ENCODE data around the gene CSNK2B. TPM values are rescaled to one million over a fixed set of nuclear protein-coding genes. Genes with fewer than 3 reads are reported as not detected.

The CSNK2B gene
- total RNA-seq, 2 donors from 2014 or later: 98.2 to 100 TPM

DNA sequence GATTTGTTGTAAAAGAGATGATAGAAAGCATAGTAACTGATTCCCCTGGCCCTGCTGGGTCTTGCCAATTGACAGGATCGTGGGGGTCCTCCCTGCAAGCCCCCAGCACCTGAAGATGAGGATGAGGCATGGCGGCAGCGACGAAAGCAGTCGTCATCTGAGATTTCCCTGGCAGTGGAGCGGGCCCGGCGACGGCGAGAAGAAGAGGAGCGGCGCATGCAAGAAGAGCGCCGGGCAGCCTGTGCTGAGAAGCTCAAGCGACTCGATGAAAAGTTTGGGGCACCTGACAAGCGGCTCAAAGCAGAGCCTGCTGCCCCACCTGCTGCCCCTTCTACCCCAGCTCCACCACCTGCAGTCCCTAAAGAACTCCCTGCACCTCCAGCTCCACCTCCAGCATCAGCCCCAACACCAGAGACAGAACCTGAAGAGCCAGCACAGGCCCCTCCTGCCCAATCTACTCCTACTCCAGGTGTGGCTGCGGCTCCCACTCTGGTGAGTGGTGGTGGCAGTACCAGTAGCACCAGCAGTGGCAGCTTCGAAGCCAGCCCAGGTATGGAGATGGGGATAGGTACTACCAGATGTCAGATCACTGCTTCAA lies 38.1 kb upstream of the CSNK2B start:
- intact Hi-C loops (cut with DNase I): no loop called here
- peaks cover 31 to 77% of the 10 kb centered on the region in 2 donors for H3K36me3 ChIP-seq (replicated peaks in 1 of 2; ENCODE audit: insufficient read depth in 1 of 2, low read depth in 2 of 2)
- no peaks in the 10 kb centered on the region for H3K9me3 ChIP-seq
- H3K27me3 ChIP-seq: no peaks in the 10 kb centered on the region
- H3K4me3 ChIP-seq: no peak overlapping the region
- TF ChIP-seq POLR2A (IDR thresholded peaks at IDR 0.05): no peak
- TF ChIP-seq, protein P1, sequence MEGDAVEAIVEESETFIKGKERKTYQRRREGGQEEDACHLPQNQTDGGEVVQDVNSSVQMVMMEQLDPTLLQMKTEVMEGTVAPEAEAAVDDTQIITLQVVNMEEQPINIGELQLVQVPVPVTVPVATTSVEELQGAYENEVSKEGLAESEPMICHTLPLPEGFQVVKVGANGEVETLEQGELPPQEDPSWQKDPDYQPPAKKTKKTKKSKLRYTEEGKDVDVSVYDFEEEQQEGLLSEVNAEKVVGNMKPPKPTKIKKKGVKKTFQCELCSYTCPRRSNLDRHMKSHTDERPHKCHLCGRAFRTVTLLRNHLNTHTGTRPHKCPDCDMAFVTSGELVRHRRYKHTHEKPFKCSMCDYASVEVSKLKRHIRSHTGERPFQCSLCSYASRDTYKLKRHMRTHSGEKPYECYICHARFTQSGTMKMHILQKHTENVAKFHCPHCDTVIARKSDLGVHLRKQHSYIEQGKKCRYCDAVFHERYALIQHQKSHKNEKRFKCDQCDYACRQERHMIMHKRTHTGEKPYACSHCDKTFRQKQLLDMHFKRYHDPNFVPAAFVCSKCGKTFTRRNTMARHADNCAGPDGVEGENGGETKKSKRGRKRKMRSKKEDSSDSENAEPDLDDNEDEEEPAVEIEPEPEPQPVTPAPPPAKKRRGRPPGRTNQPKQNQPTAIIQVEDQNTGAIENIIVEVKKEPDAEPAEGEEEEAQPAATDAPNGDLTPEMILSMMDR (IDR thresholded peaks at IDR 0.05): no peak
- H3K4me1 ChIP-seq: peaks cover 2% of the 10 kb centered on the region
- WGBS, 2 donors: 95 to 98% methylated on average over 17 to 19 of the region's 19 CpGs
- ATAC-seq: no peak
- DNase-seq: no peak
- no peak overlapping the region for H3K27ac ChIP-seq

DNA sequence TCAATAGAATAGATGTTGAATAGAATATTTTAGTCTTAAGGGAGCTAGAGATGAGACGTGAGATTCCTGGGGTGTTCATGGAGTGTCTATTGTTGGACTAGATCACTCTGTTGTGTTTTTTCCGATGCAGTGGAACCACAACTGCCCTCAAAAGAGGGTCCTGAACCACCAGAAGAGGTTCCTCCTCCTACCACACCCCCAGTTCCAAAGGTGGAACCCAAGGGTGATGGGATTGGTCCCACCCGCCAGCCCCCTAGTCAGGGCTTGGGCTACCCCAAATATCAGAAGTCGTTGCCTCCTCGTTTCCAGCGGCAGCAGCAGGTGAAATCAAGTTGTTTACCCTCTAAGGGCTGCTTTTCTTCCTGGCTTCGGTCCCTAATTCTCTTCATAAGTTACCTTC lies 36.9 kb upstream of the CSNK2B start:
- Histone ChIP-seq H3K36me3 (replicated peaks in 1 of 2; ENCODE audit: insufficient read depth in 1 of 2, low read depth in 2 of 2) (peaks cover 31 to 71% of the 10 kb centered on the region in 2 donors), H3K27ac (no peak overlapping the region), H3K27me3 (no peaks in the 10 kb centered on the region), H3K4me1 (no peaks in the 10 kb centered on the region), H3K4me3 (no peak overlapping the region), H3K9me3 (no peaks in the 10 kb centered on the region)
- WGBS, 2 donors: 93 to 96% methylated on average over 7 of the region's 7 CpGs
- no peak for ATAC-seq
- intact Hi-C loops (cut with DNase I): no loop called here
- no peak for DNase-seq
- TF ChIP-seq, protein P1 (IDR thresholded peaks at IDR 0.05): no peak
- TF ChIP-seq POLR2A (IDR thresholded peaks at IDR 0.05): no peak

DNA sequence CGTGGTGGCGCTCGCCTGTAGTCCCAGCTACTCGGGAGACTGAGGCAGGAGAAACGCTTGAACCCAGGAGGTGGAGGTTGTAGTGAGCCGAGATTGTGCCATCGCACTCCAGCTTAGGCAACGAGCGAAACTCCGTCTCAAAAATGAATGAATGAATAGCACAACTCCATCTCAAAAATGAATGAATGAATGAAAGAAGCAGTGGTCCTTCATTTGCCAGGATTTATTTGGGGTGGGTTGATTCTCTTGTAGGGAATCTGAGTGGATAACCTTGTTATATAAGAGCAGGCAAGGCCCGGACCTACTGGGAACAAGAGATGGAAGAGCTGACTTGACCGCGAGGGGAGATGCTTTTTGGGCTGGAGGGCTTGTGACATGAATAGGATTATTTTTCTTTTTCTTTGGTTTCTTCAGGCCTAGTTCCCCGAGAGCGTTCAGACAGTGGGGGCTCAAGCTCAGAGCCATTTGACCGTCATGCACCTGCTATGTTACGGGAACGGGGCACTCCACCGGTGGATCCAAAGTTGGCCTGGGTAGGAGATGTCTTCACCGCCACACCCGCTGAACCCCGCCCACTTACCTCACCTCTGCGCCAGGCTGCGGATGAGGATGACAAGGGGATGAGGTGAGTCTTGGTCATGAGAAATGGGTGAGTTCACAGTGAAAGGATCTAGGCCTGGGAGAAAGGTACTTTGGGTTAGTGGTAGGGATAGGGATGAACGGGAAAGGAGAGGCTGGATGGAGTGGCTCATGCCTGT lies 35.5 kb upstream of the CSNK2B start:
- DNase-seq (no peak), ATAC-seq (no peak)
- intact Hi-C loops (cut with DNase I): no loop called here
- 91 to 94% methylated on average over 25 of the region's 25 CpGs for WGBS, 2 donors
- Histone ChIP-seq H3K4me1 (no peaks in the 10 kb centered on the region), H3K36me3 (replicated peaks in 1 of 2; ENCODE audit: insufficient read depth in 1 of 2, low read depth in 2 of 2) (peaks cover 31 to 68% of the 10 kb centered on the region in 2 donors), H3K27ac (no peak overlapping the region), H3K9me3 (no peaks in the 10 kb centered on the region), H3K27me3 (no peaks in the 10 kb centered on the region), H3K4me3 (no peak overlapping the region)
- no peak for TF ChIP-seq POLR2A (IDR thresholded peaks at IDR 0.05)
- TF ChIP-seq, protein P1 (IDR thresholded peaks at IDR 0.05): no peak

DNA sequence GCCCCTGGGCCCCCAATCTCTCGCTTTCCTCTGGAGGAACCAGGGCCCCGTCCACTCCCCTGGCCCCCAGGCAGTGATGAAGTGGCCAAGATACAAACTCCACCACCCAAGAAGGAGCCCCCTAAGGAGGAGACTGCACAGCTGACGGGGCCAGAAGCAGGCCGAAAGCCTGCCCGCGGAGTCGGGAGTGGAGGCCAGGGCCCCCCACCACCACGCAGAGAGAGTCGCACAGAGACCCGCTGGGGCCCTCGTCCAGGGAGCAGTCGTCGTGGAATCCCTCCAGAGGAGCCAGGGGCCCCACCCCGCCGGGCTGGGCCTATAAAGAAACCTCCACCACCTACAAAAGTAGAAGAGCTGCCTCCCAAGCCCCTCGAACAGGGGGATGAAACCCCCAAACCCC lies 34.7 kb upstream of the CSNK2B start:
- DNase-seq (no peak), ATAC-seq (no peak)
- Histone ChIP-seq H3K9me3 (no peaks in the 10 kb centered on the region), H3K27ac (no peak overlapping the region), H3K4me1 (no peaks in the 10 kb centered on the region), H3K4me3 (no peak overlapping the region), H3K27me3 (no peaks in the 10 kb centered on the region), H3K36me3 (replicated peaks in 1 of 2; ENCODE audit: insufficient read depth in 1 of 2, low read depth in 2 of 2) (peaks cover 29 to 64% of the 10 kb centered on the region in 2 donors)
- 87 to 98% methylated on average over 4 to 16 of the region's 16 CpGs for WGBS, 2 donors
- TF ChIP-seq, protein P1 (IDR thresholded peaks at IDR 0.05): no peak
- no peak for TF ChIP-seq POLR2A (IDR thresholded peaks at IDR 0.05)
- intact Hi-C loops (cut with DNase I): no loop called here

Measured in body of pancreas (tissue), 4 donors.